ENCODE measurements around the gene PCDH9.

DNA sequence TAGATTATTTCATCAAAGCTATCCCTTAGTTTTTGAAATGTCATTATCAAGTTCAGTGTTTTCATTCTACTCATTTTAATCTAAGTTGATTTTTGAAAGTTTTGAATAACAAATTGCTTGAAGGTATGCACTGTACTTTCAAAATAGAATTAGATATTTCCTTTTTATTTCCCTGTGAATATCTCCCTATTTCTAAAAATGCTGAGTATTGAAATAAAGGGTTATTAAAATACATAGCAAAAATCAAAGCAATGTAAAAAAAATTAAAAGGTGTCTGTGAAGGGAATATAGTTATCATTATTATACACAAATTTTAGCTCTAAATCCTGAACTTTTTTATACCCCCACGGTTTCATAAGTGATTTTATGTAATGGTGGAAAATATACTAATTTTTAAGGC lies 967.8 kb downstream of the PCDH9 start:
- TF ChIP-seq EZH2 (IDR thresholded peaks at IDR 0.05; ENCODE audit: insufficient read depth, poor library complexity, severe bottlenecking): no peak
- TF ChIP-seq EZH2phosphoT487 (IDR thresholded peaks at IDR 0.05; ENCODE audit: insufficient read depth, low read depth): no peak
